Liver (tissue), 9 donors: ENCODE data around the gene NOM1. TPM values are rescaled to one million over a fixed set of nuclear protein-coding genes. Genes with fewer than 3 reads are reported as not detected.

Experiments used
- DNase-seq: peaks from one replicate; pipeline ENCODE4 v3.0.0-alpha.2; 2017; ENCODE audit warnings: low spot score
- H3K27ac ChIP-seq, 2 donors: one replicate each; pipeline ENCODE4 v1.7.0; 2013; ENCODE audit warnings: inconsistent platforms in 2 of 2, low read length in 2 of 2, control low read depth in 1 of 2, low read depth in 1 of 2, mild to moderate bottlenecking in 1 of 2
- H3K27me3 ChIP-seq, 4 donors: one replicate each; pipeline versions ENCODE4 v1.6.1 to v1.7.0; 2013; ENCODE audit warnings: low read length in 3 of 4, inconsistent platforms in 1 of 4, mild to moderate bottlenecking in 1 of 4, moderate library complexity in 1 of 4; ENCODE audit not compliant: control insufficient read depth in 4 of 4, insufficient read depth in 4 of 4
- H3K36me3 ChIP-seq, 4 donors: one replicate each; pipeline versions ENCODE4 v1.6.1 to v1.7.0; 2013; ENCODE audit warnings: low read length in 3 of 4, mild to moderate bottlenecking in 3 of 4, low read depth in 1 of 4, moderate library complexity in 1 of 4; ENCODE audit not compliant: control insufficient read depth in 4 of 4, insufficient read depth in 3 of 4
- H3K4me1 ChIP-seq, 4 donors: one replicate each; pipeline versions ENCODE4 v1.6.1 to v1.7.0; 2013; ENCODE audit warnings: low read length in 3 of 4, mild to moderate bottlenecking in 3 of 4, moderate library complexity in 1 of 4; ENCODE audit not compliant: control insufficient read depth in 4 of 4, insufficient read depth in 4 of 4
- H3K4me3 ChIP-seq, 3 donors: one replicate each; pipeline versions ENCODE4 v1.6.1 to v1.7.0; 2013; ENCODE audit warnings: low read length in 3 of 3, control low read depth in 1 of 3, low read depth in 1 of 3, mild to moderate bottlenecking in 1 of 3
- H3K9ac ChIP-seq, 2 donors: one replicate each; pipeline ENCODE4 v1.7.0; 2013; ENCODE audit warnings: low read length in 2 of 2, mild to moderate bottlenecking in 2 of 2, moderate library complexity in 2 of 2, control low read depth in 1 of 2, low read depth in 1 of 2
- H3K9me3 ChIP-seq, 4 donors: one replicate each; pipeline versions ENCODE4 v1.6.1 to v1.7.0; 2013; ENCODE audit warnings: low read length in 3 of 4; ENCODE audit not compliant: control insufficient read depth in 4 of 4
- ATF3 ChIP-seq: IDR thresholded peaks from 2 replicates; pipeline ENCODE4 v1.6.1; 2016; ENCODE audit warnings: antibody characterized with exemption
- CTCF ChIP-seq: fragments of 150-350 bp; IDR thresholded peaks from 2 replicates; pipeline ENCODE4 v1.5.1; 2017; ENCODE audit warnings: improper control_type of control experiment, low read depth, low read length; ENCODE audit not compliant: missing input control
- EGR1 ChIP-seq, 2 donors: IDR thresholded peaks; 2 replicates each; pipeline ENCODE4 v1.6.1; 2016 to 2018; ENCODE audit warnings: antibody characterized with exemption in 2 of 2, low read depth in 2 of 2
- FOXA1 ChIP-seq: IDR thresholded peaks from 2 replicates; pipeline ENCODE4 v1.6.1; 2016; ENCODE audit warnings: antibody characterized with exemption
- FOXA2 ChIP-seq: IDR thresholded peaks from 2 replicates; pipeline ENCODE4 v1.6.1; 2016; ENCODE audit warnings: antibody characterized with exemption
- GABPA ChIP-seq, 2 donors: IDR thresholded peaks in 1 of 2; conservative IDR thresholded peaks in 1 of 2; 2 replicates each; pipeline ENCODE4 v1.6.1; 2016; ENCODE audit warnings: antibody characterized with exemption in 2 of 2, mild to moderate bottlenecking in 1 of 2, moderate library complexity in 1 of 2
- HNF4A ChIP-seq, 2 donors: conservative IDR thresholded peaks; 2 replicates each; pipeline ENCODE4 v1.6.1; 2016; ENCODE audit warnings: antibody characterized with exemption in 2 of 2, mild to moderate bottlenecking in 2 of 2
- HNF4G ChIP-seq: IDR thresholded peaks from 2 replicates; pipeline ENCODE4 v1.6.1; 2016; ENCODE audit warnings: antibody characterized with exemption
- JUND ChIP-seq, 2 donors: IDR thresholded peaks; 2 replicates each; pipeline ENCODE4 v1.6.1; 2016; ENCODE audit warnings: antibody characterized with exemption in 2 of 2
- MAX ChIP-seq: IDR thresholded peaks from 2 replicates; pipeline ENCODE4 v1.6.1; 2016; ENCODE audit warnings: antibody characterized with exemption
- NR2F2 ChIP-seq: IDR thresholded peaks from 2 replicates; pipeline ENCODE4 v1.6.1; 2016; ENCODE audit warnings: antibody characterized with exemption
- RAD21 ChIP-seq, 2 donors: IDR thresholded peaks; 2 replicates each; pipeline ENCODE4 v1.6.1; 2016; ENCODE audit warnings: antibody characterized with exemption in 2 of 2, mild to moderate bottlenecking in 2 of 2
- REST ChIP-seq: IDR thresholded peaks from 2 replicates; pipeline ENCODE4 v1.6.1; 2016; ENCODE audit warnings: antibody characterized with exemption, mild to moderate bottlenecking
- RXRA ChIP-seq, 2 donors: IDR thresholded peaks; 2 replicates each; pipeline ENCODE4 v1.6.1; 2017 to 2018; ENCODE audit warnings: antibody characterized with exemption in 2 of 2, mild to moderate bottlenecking in 1 of 2
- SP1 ChIP-seq: IDR thresholded peaks from 2 replicates; pipeline ENCODE4 v1.6.1; 2018; ENCODE audit warnings: antibody characterized with exemption, mild to moderate bottlenecking
- TAF1 ChIP-seq: conservative IDR thresholded peaks from 2 replicates; pipeline ENCODE4 v1.6.1; 2016; ENCODE audit warnings: antibody characterized with exemption, mild to moderate bottlenecking
- YY1 ChIP-seq: IDR thresholded peaks from 2 replicates; pipeline ENCODE4 v1.6.1; 2016; ENCODE audit warnings: antibody characterized with exemption, mild to moderate bottlenecking
- ZBTB33 ChIP-seq: IDR thresholded peaks from 2 replicates; pipeline ENCODE4 v1.6.1; 2016; ENCODE audit warnings: antibody characterized with exemption
- WGBS: extraction: QIAGEN DNeasy Blood & Tissue Kit; methylation state at CpG from one replicate; pipeline ENCODE4 v1.1.7; 2013; 5-methylcytosine and 5-hydroxymethylcytosine counted together
- polyA plus RNA-seq, 2 donors: library from polyadenylated mRNA; stranded (reverse) in 1 of 2; unstranded in 1 of 2; fragments of 200-250 nt in 1 of 2; fragments of >200 nt in 1 of 2; fragmentation: Nextera tagmentation in 1 of 2; extraction: Ambion mirVana in 1 of 2; gene quantifications; one replicate each; pipeline versions ENCODE4 v1.2.1 to v1.2.3, GENCODE V29; 2013 to 2015
- total RNA-seq, 2 donors: library from RNA; depleted of rRNA; stranded (reverse); fragments of >200 nt; gene quantifications; one replicate each; pipeline ENCODE4 v1.2.3, GENCODE V29; 2014
- donor health status: healthy.
- donor health status: healthy.
- donor health status: healthy.
- donor health status: healthy.
- donor health status: healthy.

NOM1 gene
- total and polyA plus RNA-seq, 4 donors: 4.0 to 11.4 (median 6.2) TPM

GRCh38 chr7:156962897-156963296 is 13.4 kb downstream of the NOM1 start:
- no peak overlapping the region for H3K9ac ChIP-seq
- DNase-seq: no peak
- H3K4me1 ChIP-seq: no peaks in the 10 kb centered on the region
- no peaks in the 10 kb centered on the region for H3K9me3 ChIP-seq
- no peak overlapping the region for H3K27ac ChIP-seq
- peaks cover 16 to 85% (median 56%) of the 10 kb centered on the region in 4 donors for H3K36me3 ChIP-seq
- no peaks in the 10 kb centered on the region for H3K27me3 ChIP-seq
- no peak overlapping the region for H3K4me3 ChIP-seq
- TF ChIP-seq HNF4A (conservative IDR thresholded peaks at IDR 0.05) (no peak), YY1 (no peak), MAX (no peak), REST (no peak), FOXA1 (no peak), EGR1 (IDR thresholded peaks at IDR 0.05; ENCODE audit: low read depth in 2 of 2) (no peak), RXRA (IDR thresholded peaks at IDR 0.05) (no peak), ZBTB33 (no peak), JUND (IDR thresholded peaks at IDR 0.05) (no peak), FOXA2 (no peak), NR2F2 (no peak), RAD21 (IDR thresholded peaks at IDR 0.05) (no peak), SP1 (no peak), GABPA (IDR thresholded peaks at IDR 0.05 in 1 of 2, conservative IDR thresholded peaks at IDR 0.05 in 1 of 2) (no peak), ATF3 (no peak), CTCF (no peak)
- WGBS: 97% methylated on average over 16 of the region's 16 CpGs

- Histone ChIP-seq H3K4me3 (no peak overlapping the region), H3K4me1 (no peaks in the 10 kb centered on the region), H3K27me3 (no peaks in the 10 kb centered on the region), H3K9ac (no peak overlapping the region), H3K9me3 (no peaks in the 10 kb centered on the region), H3K27ac (no peak overlapping the region), H3K36me3 (peaks cover 19 to 84% (median 53%) of the 10 kb centered on the region in 4 donors)
- 86% methylated on average over 12 of the region's 12 CpGs for WGBS
- no peak for DNase-seq
- no peak for TF ChIP-seq HNF4G
- TF ChIP-seq NR2F2: no peak
- no peak for TF ChIP-seq MAX
- TF ChIP-seq TAF1: no peak
- TF ChIP-seq ATF3: no peak
- TF ChIP-seq YY1: no peak
- no peak for TF ChIP-seq HNF4A (conservative IDR thresholded peaks at IDR 0.05)
- no peak for TF ChIP-seq RAD21 (IDR thresholded peaks at IDR 0.05)
- TF ChIP-seq REST: no peak
Observed at GRCh38 chr7:156963472-156963871, 14.0 kb downstream of the NOM1 start.
